SK-N-SH treated with all-trans-retinoic acid at 6 μM for 48 hours (cell line): ENCODE measurements around the gene GCC2.

Experiments
- ATAC-seq: fragments of 200-7000 bp; cut with Tn5 transposase; 3 replicates; pipeline ENCODE4 v1.9.1; 2020; ENCODE audit warnings: mild to moderate bottlenecking, moderate library complexity
- BACH2 ChIP-seq: fragments of 250-450 bp; sonication (Bioruptor Pico); IDR thresholded peaks from 2 replicates; pipeline ENCODE4 v1.9.0; 2021; ENCODE audit warnings: mild to moderate bottlenecking, borderline replicate concordance
- CREB5 ChIP-seq: fragments of 250-450 bp; sonication (Bioruptor Pico); IDR thresholded peaks from 2 replicates; pipeline ENCODE4 v1.5.1; 2020; ENCODE audit warnings: low read depth, mild to moderate bottlenecking, moderate library complexity
- CSDC2 ChIP-seq: fragments of 250-450 bp; sonication (Bioruptor Pico); IDR thresholded peaks from 2 replicates; pipeline ENCODE4 v1.5.0; 2020; ENCODE audit warnings: mild to moderate bottlenecking, moderate library complexity
- CSRNP3 ChIP-seq: fragments of 250-450 bp; sonication (Bioruptor Pico); IDR thresholded peaks from 2 replicates; pipeline ENCODE4 v1.5.1; 2021; ENCODE audit warnings: mild to moderate bottlenecking, moderate library complexity
- GLIS3 ChIP-seq: fragments of 250-450 bp; sonication (Bioruptor Pico); IDR thresholded peaks from 2 replicates; pipeline ENCODE4 v1.5.0; 2020; ENCODE audit warnings: mild to moderate bottlenecking, moderate library complexity
- ISL1 ChIP-seq: fragments of 250-450 bp; sonication (Bioruptor Pico); IDR thresholded peaks from 2 replicates; pipeline ENCODE4 v2.1.2; 2022; ENCODE audit warnings: mild to moderate bottlenecking, moderate library complexity
- OSR1 ChIP-seq: fragments of 250-450 bp; sonication (Bioruptor Pico); IDR thresholded peaks from 2 replicates; pipeline ENCODE4 v1.8.0; 2022; ENCODE audit warnings: moderate library complexity, mild to moderate bottlenecking, inconsistent platforms
- PATZ1 ChIP-seq: fragments of 250-450 bp; sonication (Bioruptor Pico); IDR thresholded peaks from 2 replicates; pipeline ENCODE4 v1.8.0; 2020; ENCODE audit warnings: mild to moderate bottlenecking, moderate library complexity, borderline replicate concordance
- PPARA ChIP-seq: fragments of 250-450 bp; sonication (Bioruptor Pico); IDR thresholded peaks from 2 replicates; pipeline ENCODE4 v1.5.0; 2020; ENCODE audit warnings: mild to moderate bottlenecking, borderline replicate concordance
- SNAI2 ChIP-seq: fragments of 250-450 bp; sonication (Bioruptor Pico); IDR thresholded peaks from 2 replicates; pipeline ENCODE4 v1.5.0; 2020; ENCODE audit warnings: mild to moderate bottlenecking, moderate library complexity
- TCF4 ChIP-seq: fragments of 250-450 bp; sonication (Bioruptor Pico); IDR thresholded peaks from 2 replicates; pipeline ENCODE4 v1.8.0; 2021; ENCODE audit warnings: mild to moderate bottlenecking, moderate library complexity, borderline replicate concordance
- TOX ChIP-seq: fragments of 250-450 bp; sonication (Bioruptor Pico); IDR thresholded peaks from 2 replicates; pipeline ENCODE4 v1.8.0; 2021; ENCODE audit warnings: mild to moderate bottlenecking, moderate library complexity, borderline replicate concordance
- TSHZ2 ChIP-seq: fragments of 250-450 bp; sonication (Bioruptor Pico); IDR thresholded peaks from 2 replicates; pipeline ENCODE4 v1.5.0; 2020; ENCODE audit warnings: mild to moderate bottlenecking, moderate library complexity
- ZC3H10 ChIP-seq: fragments of 250-450 bp; sonication (Bioruptor Pico); IDR thresholded peaks from 2 replicates; pipeline ENCODE4 v1.5.1; 2021; ENCODE audit warnings: mild to moderate bottlenecking, moderate library complexity
- ZFP30 ChIP-seq: fragments of 450-650 bp; formaldehyde crosslinking; IDR thresholded peaks from 2 replicates; pipeline ENCODE4 v1.5.0; 2022; ENCODE audit warnings: mild to moderate bottlenecking, moderate library complexity
- ZNF565 ChIP-seq: fragments of 450-650 bp; formaldehyde crosslinking; conservative IDR thresholded peaks from 2 replicates; pipeline ENCODE4 v1.5.0; 2020; ENCODE audit warnings: low read depth, mild to moderate bottlenecking, moderate library complexity
- ZNF70 ChIP-seq: fragments of 450-650 bp; formaldehyde crosslinking; IDR thresholded peaks from 2 replicates; pipeline ENCODE4 v1.5.0; 2020; ENCODE audit warnings: mild to moderate bottlenecking, moderate library complexity
- ZNF8 ChIP-seq: fragments of 450-650 bp; formaldehyde crosslinking; IDR thresholded peaks from 2 replicates; pipeline ENCODE4 v1.5.0; 2020; ENCODE audit warnings: mild to moderate bottlenecking, moderate library complexity

GCC2 gene

GRCh38 chr2:108536911-108537310 is 87.9 kb downstream of the GCC2 start (continued):
- TF ChIP-seq PATZ1 (no peak), CSDC2 (CRISPR knock-in tag) (no peak)

- no peak for ATAC-seq
- TF ChIP-seq PATZ1 = no peak
- no peak for TF ChIP-seq PPARA (CRISPR knock-in tag)
- TF ChIP-seq SNAI2 (CRISPR knock-in tag) = no peak
- TF ChIP-seq TSHZ2 (CRISPR knock-in tag) = no peak
- TF ChIP-seq OSR1 = no peak
- TF ChIP-seq GLIS3 (CRISPR knock-in tag) = no peak
- no peak for TF ChIP-seq CREB5 (CRISPR knock-in tag)
- TF ChIP-seq ZNF70 (CRISPR knock-in tag) = no peak
- no peak for TF ChIP-seq BACH2 (CRISPR knock-in tag)
Observed at GRCh38 chr2:108538000-108538625, 89.1 kb downstream of the GCC2 start.

GRCh38 chr2:108541451-108541850 is 92.4 kb downstream of the GCC2 start:
- no peak for TF ChIP-seq ZNF70 (CRISPR knock-in tag)
- TF ChIP-seq PPARA (CRISPR knock-in tag) = no peak
- no peak for TF ChIP-seq ZNF8 (CRISPR knock-in tag)
- no peak for TF ChIP-seq BACH2 (CRISPR knock-in tag)
- TF ChIP-seq ZNF565 (CRISPR knock-in tag) = no peak
- TF ChIP-seq ZFP30 (CRISPR knock-in tag) = no peak
- TF ChIP-seq ZC3H10 (CRISPR knock-in tag) = no peak
- no peak for TF ChIP-seq CSRNP3 (CRISPR knock-in tag)
- no peak for TF ChIP-seq ISL1 (CRISPR knock-in tag)
- TF ChIP-seq CREB5 (CRISPR knock-in tag) = no peak
- TF ChIP-seq TOX (CRISPR knock-in tag) = no peak
- ATAC-seq = no peak

- peak; percentile 59 for ATAC-seq
- no peak for TF ChIP-seq CSRNP3 (CRISPR knock-in tag)
- 0 out of 2 replicates have a peak, but pooled peaks have one; percentile 20 for TF ChIP-seq TCF4
Observed at GRCh38 chr2:108542071-108542470, 93.1 kb downstream of the GCC2 start.
